GM12878 (cell line): ENCODE data around the gene PAPOLG. TPM values are rescaled to one million over a fixed set of nuclear protein-coding genes. Genes with fewer than 3 reads are reported as not detected.

ENCODE experiments used
- ATAC-seq: fragments of 200-7000 bp; cut with Tn5 transposase; 3 replicates; pipeline ENCODE4 v1.9.1; 2020; ENCODE audit warnings: mild to moderate bottlenecking, moderate library complexity
- BruUV-seq: library from RNA; stranded (reverse); fragments of 400-500 nt; replicated peaks from 2 replicates; lab custom pipeline; 2021; lab: Mats Ljungman, UMichigan
- CTCF ChIA-PET: fragments of 300-600 bp; sonication (Branson Sonifier 250); formaldehyde crosslinking; extraction: SDS; loops from one replicate; lab custom pipeline; 2021; ENCODE audit warnings: inconsistent platforms; lab: Yijun Ruan, JAX
- POLR2A ChIA-PET: fragments of 350-600 bp; formaldehyde crosslinking; extraction: SDS; loops from one replicate; lab custom pipeline; 2021; ENCODE audit warnings: inconsistent platforms; lab: Charles Lee
- RAD21 ChIA-PET: fragments of 300-600 bp; sonication (Branson Sonifier 250); formaldehyde crosslinking; loops from one replicate; lab custom pipeline; 2023; ENCODE audit warnings: antibody characterized with exemption; ENCODE audit not compliant: unreplicated experiment; lab: Charles Lee
- SMC1A ChIA-PET: fragments of 300-600 bp; sonication (Branson Sonifier 250); formaldehyde crosslinking; loops from one replicate; lab custom pipeline; 2023; ENCODE audit not compliant: unreplicated experiment, uncharacterized antibody; lab: Charles Lee
- DNase-seq: peaks from one replicate; pipeline ENCODE4 v3.0.0-alpha.2; 2011; ENCODE audit warnings: low read depth, low spot score
- FAIRE-seq: peaks from 3 replicates; lab custom pipeline; 2011; peaks lifted over from hg19 to GRCh38; lab: Jason Lieb, UNC
- H2AFZ ChIP-seq: 2 replicates; pipeline ENCODE4 v1.6.0; 2011; ENCODE audit warnings: low read depth, low read length, control low read depth; ENCODE audit not compliant: control insufficient read depth
- H3K27ac ChIP-seq: 2 replicates; pipeline ENCODE4 v1.5.1; 2011; ENCODE audit warnings: control low read depth; ENCODE audit not compliant: control insufficient read depth, insufficient read depth
- H3K27me3 ChIP-seq, 2 experiments: replicated peaks in 1 of 2; 2 replicates each; pipeline versions ENCODE4 v1.6.0 to v1.6.1; 2011; ENCODE audit warnings: low read length in 1 of 2; ENCODE audit not compliant: control insufficient read depth in 2 of 2, insufficient read depth in 2 of 2
- H3K36me3 ChIP-seq, 2 experiments: 2 replicates each; pipeline ENCODE4 v1.5.1; 2011; ENCODE audit warnings: low read length in 1 of 2; ENCODE audit not compliant: control insufficient read depth in 2 of 2, insufficient read depth in 2 of 2
- H3K4me1 ChIP-seq: 2 replicates; pipeline ENCODE4 v1.6.1; 2011; ENCODE audit warnings: mild to moderate bottlenecking, low read length, moderate library complexity, mixed read lengths; ENCODE audit not compliant: control insufficient read depth, insufficient read depth
- H3K4me2 ChIP-seq: 2 replicates; pipeline ENCODE4 v1.6.0; 2011; ENCODE audit warnings: control low read depth; ENCODE audit not compliant: control insufficient read depth, insufficient read depth
- H3K4me3 ChIP-seq: fragments of 200-600 bp; sonication (generic); 2 replicates; pipeline ENCODE4 v1.5.1; 2016
- H3K79me2 ChIP-seq: 2 replicates; pipeline ENCODE4 v1.6.0; 2011; ENCODE audit warnings: low read length; ENCODE audit not compliant: control insufficient read depth, insufficient read depth
- H3K9ac ChIP-seq: 2 replicates; pipeline ENCODE4 v1.8.0; 2011; ENCODE audit warnings: low read length, control low read depth, mixed read lengths; ENCODE audit not compliant: control insufficient read depth, insufficient read depth
- H3K9me3 ChIP-seq: replicated peaks from 3 replicates; pipeline ENCODE4 v1.5.1; 2011; ENCODE audit warnings: mild to moderate bottlenecking, low read length; ENCODE audit not compliant: control insufficient read depth, insufficient read depth
- H4K20me1 ChIP-seq: 2 replicates; pipeline ENCODE4 v1.6.0; 2011; ENCODE audit not compliant: control insufficient read depth, insufficient read depth
- ATF7 ChIP-seq: fragments of 450-650 bp; IDR thresholded peaks from 2 replicates; pipeline ENCODE4 v1.6.1; 2016; ENCODE audit warnings: low read depth, mild to moderate bottlenecking
- CTCF ChIP-seq, 3 experiments: IDR thresholded peaks in 2 of 3; conservative IDR thresholded peaks in 1 of 3; 2 replicates each; pipeline ENCODE4 v1.5.1; 2011; ENCODE audit warnings: low read depth in 3 of 3, low read length in 3 of 3, mild to moderate bottlenecking in 3 of 3, control low read depth in 2 of 3, moderate library complexity in 2 of 3, inconsistent platforms in 1 of 3, mixed read lengths in 1 of 3; ENCODE audit not compliant: control insufficient read depth in 2 of 3, insufficient read depth in 1 of 3; ENCODE audit errors: extremely low read depth in 1 of 3
- EGR1 ChIP-seq, 2 experiments: IDR thresholded peaks; 1 replicate in 1 of 2; 2 replicates in 1 of 2; pipeline ENCODE4 v1.6.1; 2011 to 2012; ENCODE audit warnings: low read depth in 2 of 2, low read length in 2 of 2, borderline replicate concordance in 1 of 2, mild to moderate bottlenecking in 1 of 2, moderate library complexity in 1 of 2
- IRF5 ChIP-seq: fragments of 450-650 bp; IDR thresholded peaks from 2 replicates; pipeline ENCODE4 v1.6.1; 2017; ENCODE audit warnings: borderline replicate concordance
- MTA2 ChIP-seq: fragments of 450-650 bp; IDR thresholded peaks from 2 replicates; pipeline ENCODE4 v1.6.1; 2016; ENCODE audit warnings: low read depth, mild to moderate bottlenecking, moderate library complexity
- MTA3 ChIP-seq: IDR thresholded peaks from 2 replicates; pipeline ENCODE4 v1.6.1; 2012; ENCODE audit warnings: low read length, inconsistent platforms, borderline replicate concordance
- POLR2AphosphoS5 ChIP-seq: IDR thresholded peaks from 2 replicates; pipeline ENCODE4 v1.6.1; 2011; ENCODE audit warnings: mild to moderate bottlenecking, low read length, inconsistent platforms
- SRF ChIP-seq, 2 experiments: IDR thresholded peaks; 2 replicates each; pipeline ENCODE4 v1.6.1; 2011; ENCODE audit warnings: low read depth in 2 of 2, low read length in 2 of 2, mild to moderate bottlenecking in 1 of 2, moderate library complexity in 1 of 2
- USF1 ChIP-seq: IDR thresholded peaks from 2 replicates; pipeline ENCODE4 v1.6.1; 2011; ENCODE audit warnings: borderline replicate concordance, low read depth, mild to moderate bottlenecking, moderate library complexity, mixed read lengths, low read length; ENCODE audit not compliant: insufficient read depth; ENCODE audit errors: extremely low read length
- YBX1 ChIP-seq: fragments of 450-650 bp; IDR thresholded peaks from 2 replicates; pipeline ENCODE4 v1.6.1; 2016; ENCODE audit warnings: antibody characterized with exemption
- YY1 ChIP-seq: IDR thresholded peaks from 2 replicates; pipeline ENCODE4 v1.6.1; 2011; ENCODE audit warnings: low read depth, mild to moderate bottlenecking, low read length
- ZBTB11 ChIP-seq: fragments of 450-650 bp; formaldehyde crosslinking; IDR thresholded peaks from 2 replicates; pipeline ENCODE4 v1.5.0; 2022; ENCODE audit warnings: mild to moderate bottlenecking, missing genetic modification characterization
- WGBS: methylation state at CpG from one replicate; pipeline ENCODE4 v1.1.6; 2016; ENCODE audit warnings: low lambda C conversion rate; ENCODE audit not compliant: insufficient replicate concordance, insufficient coverage; ENCODE audit errors: missing lambda C conversion rate; 5-methylcytosine and 5-hydroxymethylcytosine counted together
- in situ Hi-C: fragments of 300-500 bp; cut with MboI; formaldehyde crosslinking; loops from 9 replicates; pipeline ENCODE4 v1.14.3; 2018; ENCODE audit warnings: mixed read lengths
- intact Hi-C: fragments of 100-400 bp; cut with micrococcal nuclease; formaldehyde crosslinking; loops from one replicate; pipeline ENCODE4 v1.14.2; 2022; ENCODE audit not compliant: unreplicated experiment
- polyA plus RNA-seq, 11 experiments: library from polyadenylated mRNA; depleted of rRNA in 4 of 11; unstranded in 6 of 11; stranded (reverse) in 5 of 11; fragments of >200 nt; fragmentation: Nextera tagmentation in 4 of 11; fragmentation: Illumina TruSeq in 1 of 11; extraction: Ambion mirVana in 4 of 11; extraction: Trizol in 1 of 11; gene quantifications; 1 replicate in 1 of 11; 2 replicates in 10 of 11; pipeline versions ENCODE4 v1.2.1 to v1.2.3, GENCODE V29; 2011 to 2016; ENCODE audit warnings: inconsistent platforms in 2 of 11, missing spikeins in 2 of 11, low read depth in 1 of 11
- total RNA-seq, 4 experiments: library from RNA; depleted of rRNA in 3 of 4; stranded (reverse); fragments of >200 nt in 3 of 4; fragmentation: Illumina TruSeq in 1 of 4; extraction: Trizol in 1 of 4; gene quantifications; 2 replicates each; pipeline versions ENCODE4 v1.2.1 to v1.2.3, GENCODE V29; 2013 to 2021

Gene PAPOLG
- total and polyA plus RNA-seq, 10 of the 15 experiments (the other 5 are each of a cell fraction or from before 2014, with no cell fraction given), result 4.2 to 15.8 (median 10.7) TPM

GRCh38 chr2:60796573-60797509, 40.8 kb downstream of the PAPOLG start:
- ChIA-PET SMC1A (interaction anchor here (0.6 to 3.1 kb wide), 17 partner anchors 9 to 908 kb away, joined by 3 to 48 read pairs (median 4); partner anchors contain the start of gene REL), RAD21 (interaction anchor here (0.6 to 3.1 kb wide), 13 partner anchors 9 to 202 kb away, joined by 3 to 53 read pairs (median 4); partner anchors contain the start of gene REL), POLR2A (interaction anchor here (0.6 to 0.8 kb wide), 3 partner anchors 18 to 723 kb away, joined by 3 read pairs; no protein-coding TSS in a partner anchor), CTCF (interaction anchor here (0.6 to 7.9 kb wide), 11 partner anchors 8 to 203 kb away, joined by 3 to 118 read pairs (median 3); partner anchors contain the start of gene REL)
- DNase-seq (no peak), ATAC-seq (peak; percentile 90), FAIRE-seq (peak; percentile 89)
- 52% methylated on average over 6 of the region's 6 CpGs for WGBS
- no peaks in the 10 kb centered on the region for H3K27me3 ChIP-seq
- peak overlapping the region; percentile 45 for H2AFZ ChIP-seq
- no peak overlapping the region; the same call in 1 of the 2 replicates for H3K4me3 ChIP-seq
- peak overlapping the region; percentile 61 for H3K27ac ChIP-seq
- H3K4me1 ChIP-seq, result peaks cover 16% of the 10 kb centered on the region
- H4K20me1 ChIP-seq, result no peaks in the 10 kb centered on the region
- H3K9me3 ChIP-seq, result no peaks in the 10 kb centered on the region
- H3K79me2 ChIP-seq, result no peaks in the 10 kb centered on the region
- in situ Hi-C loops, result no loop called here
- H3K4me2 ChIP-seq, result peak overlapping the region; percentile 38; the same call in 1 of the 2 replicates
- intact Hi-C loops, result loop anchor here (2.0 to 10.0 kb wide), 2 partner anchors 42 to 378 kb away; no protein-coding TSS in a partner anchor
- BruUV-seq, result no TSS peak
- no peak overlapping the region for H3K9ac ChIP-seq
- H3K36me3 ChIP-seq, result peaks cover 0 to 23% of the 10 kb centered on the region in 2 experiments; a peak in 3 of 4 replicates
- TF ChIP-seq YBX1 (no peak), MTA2 (peak; percentile 59), YY1 (no peak), ZBTB11 (CRISPR knock-in tag) (no peak), MTA3 (0 out of 2 replicates have a peak, but pooled peaks have one; percentile 41), POLR2AphosphoS5 (no peak), IRF5 (no peak), EGR1 (IDR thresholded peaks at IDR 0.05; ENCODE audit: borderline replicate concordance in 1 of 2, low read depth in 2 of 2, low read length in 2 of 2) (no peak), ATF7 (peak; percentile 21; the same call in 1 of the 2 replicates), CTCF (IDR thresholded peaks at IDR 0.05 in 2 of 3, conservative IDR thresholded peaks at IDR 0.05 in 1 of 3; ENCODE audit: control insufficient read depth in 2 of 3, extremely low read depth in 1 of 3, insufficient read depth in 1 of 3, low read depth in 3 of 3, low read length in 3 of 3) (no peak), USF1 (no peak), SRF (IDR thresholded peaks at IDR 0.05; ENCODE audit: low read depth in 2 of 2, low read length in 2 of 2) (no peak)
